CD4-positive, alpha-beta T cell treated with Interleukin-6 for 4 hours (primary cell): ENCODE results near the gene RAB6B.

Source experiments
- DNase-seq: peaks from one replicate; pipeline ENCODE4 v3.0.0-alpha.2; 2020; ENCODE audit warnings: mixed read lengths

RAB6B gene

GRCh38 chr3:133878518-133878917 lies 17.2 kb downstream of the RAB6B start:
- DNase-seq = no peak

- no peak for DNase-seq
These were observed 18.5 kb downstream of the RAB6B start for GRCh38 chr3:133877221-133877620.

DNA sequence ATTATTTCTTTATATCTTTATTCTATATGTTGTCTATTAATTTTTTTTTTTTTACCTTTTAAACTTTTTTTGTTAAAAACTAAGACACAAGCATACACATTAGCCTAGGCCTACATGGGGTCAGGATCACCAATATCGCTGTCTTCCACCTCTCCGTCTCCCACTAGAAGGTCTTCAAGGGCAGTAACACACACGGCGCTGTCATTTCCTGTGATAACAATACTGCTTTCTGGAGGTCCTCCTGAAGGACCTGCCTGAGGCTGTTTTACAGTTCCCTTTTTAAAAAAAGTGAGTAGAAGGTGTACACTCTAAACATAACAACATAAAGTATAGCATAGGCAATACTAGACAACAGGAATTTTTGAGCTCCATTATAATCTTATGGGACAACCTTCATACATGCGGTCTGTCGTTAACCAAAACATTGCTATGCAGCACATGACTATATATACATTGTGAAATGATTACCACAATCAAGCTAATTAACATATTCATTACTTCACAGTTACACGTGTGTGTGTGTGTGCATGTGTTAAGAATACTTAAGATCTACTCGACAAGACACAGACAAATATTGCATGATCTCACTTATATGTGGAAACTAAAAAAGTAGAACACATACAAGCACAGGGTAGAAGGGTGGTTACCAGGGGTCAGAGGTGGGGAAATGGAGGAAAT lies 20.8 kb downstream of the RAB6B start:
- no peak for DNase-seq

- DNase-seq = no peak
These were observed 21.3 kb downstream of the RAB6B start for GRCh38 chr3:133874344-133874743.

DNA sequence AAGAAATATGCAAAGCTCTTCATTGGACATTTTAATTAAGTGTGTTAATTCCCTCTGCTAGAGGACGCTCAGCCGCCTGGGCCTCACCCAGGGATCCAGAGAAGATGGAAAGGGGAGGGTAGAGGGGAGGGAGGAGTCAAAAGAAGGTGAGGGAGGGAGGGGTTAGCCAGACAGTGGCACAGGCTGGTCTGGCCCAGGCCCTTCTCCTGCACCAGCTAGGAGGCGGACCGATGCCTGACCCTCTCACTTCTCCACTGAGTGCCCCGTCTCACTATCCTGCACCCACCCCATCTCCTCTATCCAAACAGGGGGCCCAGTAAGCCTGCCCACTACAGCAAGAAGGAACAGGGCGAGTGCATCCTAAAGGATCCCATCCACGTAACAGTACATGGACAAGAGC lies 22.9 kb downstream of the RAB6B start:
- DNase-seq = no peak

DNA sequence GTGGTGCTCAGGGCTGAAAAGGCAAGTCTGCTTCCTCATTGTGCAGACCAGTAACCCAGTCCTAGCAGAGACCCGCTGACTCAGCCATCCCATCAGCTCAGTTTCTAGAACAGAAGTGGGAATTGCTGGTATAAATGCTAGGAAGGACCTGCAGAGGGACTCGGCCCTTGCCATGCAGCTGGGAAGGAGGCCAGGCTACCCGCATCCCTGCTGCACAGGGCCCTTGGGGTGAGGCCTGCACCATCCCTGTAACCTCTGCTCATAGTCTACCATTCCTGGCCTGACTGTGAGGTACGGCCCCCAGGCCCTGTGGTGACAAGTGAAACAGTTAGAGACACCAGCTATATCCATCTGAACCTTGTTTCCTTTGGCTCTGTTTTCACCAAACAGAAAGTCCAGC lies 23.5 kb downstream of the RAB6B start:
- no peak for DNase-seq

- DNase-seq = no peak
These were observed 24.2 kb downstream of the RAB6B start for GRCh38 chr3:133871368-133872090.

DNA sequence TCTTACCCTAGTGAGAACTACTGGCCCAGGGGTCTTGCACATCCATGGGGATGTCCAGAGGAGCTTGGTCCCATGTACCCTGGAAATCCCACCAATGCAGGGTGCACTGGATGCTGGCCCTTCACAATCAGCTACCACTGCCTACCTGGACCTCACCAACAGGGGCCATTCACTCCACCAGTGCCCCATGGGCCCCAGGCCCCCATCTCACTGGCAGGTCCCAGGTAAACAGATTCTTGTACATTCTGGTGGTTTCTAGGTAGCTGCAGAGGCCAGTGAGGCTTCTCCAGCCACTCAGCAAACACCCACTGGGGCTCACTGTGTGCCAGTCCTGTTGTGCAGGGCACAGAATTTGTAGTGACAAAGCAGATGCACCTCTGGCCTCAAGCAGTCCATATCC lies 24.9 kb downstream of the RAB6B start:
- DNase-seq = no peak

DNA sequence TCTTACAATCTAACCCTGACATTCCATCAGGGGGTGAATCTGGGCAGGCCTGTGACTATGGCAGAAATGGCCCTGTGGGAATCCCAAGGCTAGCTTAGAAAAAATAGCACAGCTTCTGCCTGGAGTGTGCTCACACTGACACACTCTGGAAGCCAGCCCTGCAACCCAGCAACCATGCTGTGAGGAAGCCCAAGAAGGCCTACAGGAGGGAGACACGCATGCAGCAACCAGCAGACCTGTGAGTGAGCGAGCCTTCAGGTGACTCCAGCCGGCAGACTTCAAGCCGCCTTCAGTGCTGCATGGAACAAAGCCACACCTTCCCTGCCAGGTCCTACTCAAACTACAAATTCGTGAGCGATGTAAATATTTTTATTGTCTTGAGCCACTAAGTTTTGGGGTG lies 26.1 kb downstream of the RAB6B start:
- no peak for DNase-seq

DNA sequence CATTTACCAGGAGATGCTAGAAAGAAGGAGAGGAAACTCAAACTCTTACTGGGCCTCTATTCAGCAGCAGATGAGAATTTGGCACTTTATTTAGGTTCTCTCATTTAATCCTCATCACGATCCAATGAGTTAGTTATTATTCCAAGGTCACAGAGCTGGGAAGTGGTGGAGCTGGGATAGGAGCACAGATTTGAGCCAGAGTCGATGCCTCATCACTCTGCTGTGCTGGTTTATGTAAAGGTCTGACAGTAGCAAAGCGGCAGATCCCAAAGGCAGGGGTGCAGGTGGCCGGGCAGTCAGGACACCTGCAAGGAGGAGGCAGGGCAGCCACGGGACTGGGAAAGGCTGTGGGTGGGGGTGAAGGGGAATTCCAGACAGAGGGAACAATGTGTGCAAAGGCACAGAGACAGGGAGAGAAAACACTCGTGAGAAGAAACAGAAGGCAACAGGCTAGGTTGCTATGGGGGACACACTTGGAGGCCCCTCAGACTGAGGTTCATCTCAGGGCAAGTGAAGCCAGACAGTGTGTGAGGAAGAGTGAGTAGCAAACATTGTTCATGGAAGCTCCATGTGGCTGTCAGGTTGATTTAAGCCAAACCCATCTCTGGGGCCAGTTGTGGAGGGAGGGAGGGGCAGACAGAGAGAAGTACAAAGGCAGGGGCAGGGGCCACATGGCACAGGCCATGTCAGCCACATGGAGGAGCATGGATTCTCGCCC lies 26.8 kb downstream of the RAB6B start:
- no peak for DNase-seq

DNA sequence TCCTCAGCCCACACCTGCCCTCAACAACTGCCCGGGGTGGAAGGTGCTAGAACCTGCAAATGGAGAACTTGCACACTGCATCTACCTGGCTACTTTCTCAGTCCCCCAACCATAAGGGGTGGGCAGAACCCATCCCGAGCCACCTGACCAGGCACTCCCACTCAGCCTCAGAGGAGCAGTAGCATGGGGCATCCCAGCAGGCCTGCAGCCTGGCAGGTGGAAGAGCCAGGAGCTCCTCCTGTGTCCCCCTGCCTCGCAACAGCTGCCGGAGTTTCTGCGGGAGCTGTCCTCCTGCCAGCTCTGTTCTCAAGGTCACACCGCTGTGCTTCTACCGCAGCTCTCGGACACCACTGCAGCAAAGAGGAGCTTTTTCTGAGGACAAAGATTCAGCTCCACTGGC lies 27.5 kb downstream of the RAB6B start:
- DNase-seq = no peak

GRCh38 chr3:133866141-133866540 lies 29.5 kb downstream of the RAB6B start:
- no peak for DNase-seq

DNA sequence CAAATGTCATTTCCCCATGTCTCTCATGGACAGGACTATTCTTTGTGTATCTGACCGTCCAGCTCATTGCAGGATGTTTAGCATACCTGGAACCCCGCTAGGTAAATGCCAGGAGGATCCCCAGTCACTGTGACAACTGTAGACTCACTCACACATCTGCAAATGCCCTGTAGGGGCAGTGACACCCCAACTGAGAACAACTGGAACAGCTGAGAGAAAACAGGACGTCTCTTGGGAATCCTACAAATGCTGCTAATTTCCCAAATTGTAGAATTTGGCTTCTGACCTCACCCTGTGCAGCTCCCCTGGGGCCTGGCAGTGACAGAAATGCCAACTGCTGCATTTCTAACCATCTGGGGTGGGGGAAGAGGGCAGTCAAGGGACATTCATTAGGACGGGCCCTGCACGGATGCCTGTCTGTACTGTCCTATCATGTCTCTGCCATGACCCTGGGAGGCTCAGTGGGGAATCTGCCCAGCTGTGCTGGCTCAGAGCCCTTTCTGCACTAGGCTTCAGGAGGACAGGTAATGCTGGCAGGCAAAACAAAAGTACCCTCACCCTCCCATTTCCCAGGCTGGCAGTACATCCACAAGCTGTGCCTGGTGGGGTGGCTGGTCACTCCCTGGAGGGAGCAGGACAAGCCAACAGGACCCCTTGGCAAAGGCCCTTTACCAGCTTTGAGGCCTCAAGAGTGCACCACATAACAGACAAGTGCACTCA lies 30.4 kb downstream of the RAB6B start:
- DNase-seq = no peak

- DNase-seq = no peak
These were observed 31.1 kb downstream of the RAB6B start for GRCh38 chr3:133864616-133865015.

DNA sequence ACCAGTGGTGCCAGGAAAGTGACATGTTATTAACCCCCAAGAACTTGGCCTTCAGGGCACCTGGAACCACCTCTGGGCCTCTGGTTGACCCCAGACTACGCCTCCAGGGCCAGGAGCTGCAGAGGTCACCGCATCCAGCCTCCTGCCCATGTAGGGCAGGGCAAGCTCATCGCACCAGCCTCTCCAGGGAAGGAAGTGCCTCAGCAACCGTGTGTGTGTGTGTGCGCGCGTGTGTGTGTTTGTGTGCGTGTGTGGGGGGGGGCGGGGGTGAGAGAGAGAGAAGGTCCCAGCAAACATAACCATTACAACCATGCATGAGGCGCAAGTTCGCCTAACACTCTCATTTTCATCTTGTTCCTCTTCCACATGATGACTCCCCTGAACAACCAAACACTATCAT lies 31.8 kb downstream of the RAB6B start:
- DNase-seq = no peak

DNA sequence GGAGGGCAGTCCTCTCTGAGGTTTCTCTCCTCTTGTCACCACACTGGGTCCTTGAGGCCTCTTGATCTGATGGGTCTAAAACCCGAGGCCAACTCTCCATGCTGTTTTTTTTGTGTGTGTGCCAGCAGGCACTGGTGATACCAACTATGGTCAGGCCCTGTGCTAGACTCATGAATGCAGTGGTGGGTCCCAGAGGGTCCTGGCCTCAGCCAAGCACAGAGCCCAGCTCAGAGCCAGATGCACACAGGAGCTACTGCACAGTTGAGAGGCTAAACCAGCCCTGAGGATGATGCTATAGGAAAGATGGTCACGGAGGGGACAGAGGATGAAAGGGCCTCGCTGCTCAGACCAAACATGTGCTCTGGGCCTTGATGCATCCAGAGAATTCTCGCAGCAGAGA lies 33.5 kb downstream of the RAB6B start:
- no peak for DNase-seq

DNA sequence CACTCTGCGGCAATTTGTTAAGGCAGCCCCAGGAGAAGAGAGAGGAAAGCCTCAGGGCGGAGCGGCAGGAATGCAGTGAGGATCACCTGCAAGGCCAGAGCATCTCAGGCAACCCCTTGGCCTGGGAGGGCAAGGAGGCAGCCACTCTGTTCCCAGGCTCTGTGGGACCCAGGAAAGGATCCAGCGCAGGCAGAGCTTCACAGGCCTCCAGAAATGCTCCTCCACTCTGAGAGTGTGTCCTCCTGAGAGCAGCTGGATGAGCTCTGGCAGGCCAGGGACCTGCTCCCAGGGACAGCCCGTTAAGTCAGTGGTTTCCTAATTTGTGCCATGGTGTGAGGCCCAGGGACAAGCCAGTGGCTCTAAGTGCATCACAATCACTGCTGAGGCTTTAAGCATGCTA lies 35.2 kb downstream of the RAB6B start:
- DNase-seq = no peak

DNA sequence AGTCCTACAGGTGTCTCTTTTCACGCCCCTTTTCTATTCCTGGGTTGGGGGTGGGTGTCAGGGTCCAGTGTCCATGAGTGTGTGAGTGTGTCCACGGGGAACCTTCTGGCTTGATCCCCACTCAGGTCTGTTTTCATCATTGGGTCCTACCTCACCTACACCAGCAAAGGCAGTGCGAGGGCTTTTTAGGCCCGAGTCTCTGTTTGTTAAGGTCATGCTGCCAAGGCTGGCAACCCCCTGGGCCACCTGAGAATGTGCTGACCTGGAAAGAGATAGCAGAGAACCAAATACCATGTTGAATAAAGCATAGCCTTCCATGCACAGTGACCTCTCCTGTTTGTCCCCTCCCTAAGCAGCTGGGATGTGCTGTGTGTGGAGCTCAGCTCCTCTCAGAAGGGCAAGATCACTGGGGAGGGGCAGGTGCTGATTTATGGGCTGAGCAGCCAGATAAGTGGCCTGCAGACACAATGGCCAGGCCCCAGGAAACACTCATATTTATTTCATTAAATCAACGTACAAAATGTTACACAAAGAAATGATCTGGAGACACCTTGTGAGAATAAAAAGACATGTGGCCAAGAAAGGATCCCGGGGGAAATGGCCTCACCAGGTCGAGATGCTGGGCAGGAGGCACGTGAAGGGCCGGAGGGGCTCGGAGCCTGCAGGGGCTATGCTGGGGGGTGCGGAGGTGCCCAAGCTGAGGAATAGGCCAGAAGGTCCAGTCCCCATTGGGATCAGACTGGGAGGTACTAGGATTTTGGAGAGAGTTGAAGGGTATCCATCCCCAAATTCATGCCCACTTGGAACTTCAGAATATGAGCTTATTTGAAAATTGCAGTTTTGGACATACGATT lies 36.1 kb downstream of the RAB6B start:
- no peak for DNase-seq

GRCh38 chr3:133857767-133858166 lies 37.9 kb downstream of the RAB6B start:
- no peak for DNase-seq

GRCh38 chr3:133856316-133856715 lies 39.4 kb downstream of the RAB6B start:
- DNase-seq = no peak

DNA sequence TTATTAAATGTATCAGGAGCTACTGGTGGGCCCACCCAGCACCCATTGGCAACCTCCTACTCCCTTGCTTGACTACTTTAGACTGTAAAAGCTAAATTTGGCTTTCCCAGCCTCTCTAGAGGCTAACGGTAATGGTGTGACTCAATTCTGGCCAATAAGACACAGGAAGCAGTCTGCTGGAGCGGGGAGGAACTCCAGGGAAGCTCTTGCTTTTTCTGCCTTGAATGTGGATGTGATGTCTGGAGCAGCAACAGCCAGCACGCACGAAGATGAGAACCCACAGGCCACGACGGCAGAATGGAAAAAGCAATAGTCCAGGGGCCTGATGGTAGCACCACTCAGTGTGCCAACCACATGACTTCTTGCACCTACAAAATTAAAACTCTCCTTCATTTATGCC lies 39.9 kb downstream of the RAB6B start:
- DNase-seq = no peak

- DNase-seq = no peak
These were observed 40.7 kb downstream of the RAB6B start for GRCh38 chr3:133855002-133855370.
